ENCODE measurements around the gene PDCD11.

Gene PDCD11

DNA sequence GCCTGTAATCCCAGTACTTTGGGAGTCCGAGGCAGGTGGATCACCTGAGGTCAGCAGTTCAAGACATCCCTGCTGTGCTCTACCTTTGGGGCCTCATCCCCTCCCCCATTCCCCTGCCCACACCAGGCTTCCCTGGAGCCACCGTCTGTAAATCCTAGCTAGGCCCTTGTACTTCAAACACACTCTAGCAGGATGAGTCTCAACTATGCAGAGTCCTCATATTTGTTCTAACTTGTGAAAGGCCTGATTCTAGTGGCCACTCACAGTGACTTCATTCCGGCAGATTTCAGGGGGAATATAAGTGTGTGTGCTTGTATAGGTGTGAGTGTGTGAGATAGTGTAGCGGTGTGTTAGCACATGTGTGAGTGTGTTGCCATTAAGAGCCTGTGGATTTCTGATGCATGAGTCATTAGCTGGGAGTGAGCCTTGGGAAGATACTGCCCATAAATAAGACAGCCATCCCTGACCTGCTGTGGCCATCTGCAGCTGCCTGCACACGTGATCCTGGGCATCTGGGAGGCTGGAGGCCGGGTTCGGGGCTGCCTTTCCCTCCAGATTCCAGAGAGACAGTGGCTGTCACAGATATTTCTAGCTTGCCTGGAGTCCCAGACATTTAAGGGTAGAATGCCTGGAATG lies 95.4 kb downstream of the PDCD11 start (continued):
- TF ChIP-seq ZSCAN5A (tag by site-specific recombination; IDR thresholded peaks at IDR 0.05) (no peak), SETDB1 (IDR thresholded peaks at IDR 0.05; ENCODE audit: insufficient read length, low read length) (no peak), ZNF48 (tag by site-specific recombination; IDR thresholded peaks at IDR 0.05) (no peak), ZNF792 (tag by site-specific recombination; IDR thresholded peaks at IDR 0.05) (no peak), SCRT1 (tag by site-specific recombination; IDR thresholded peaks at IDR 0.05; ENCODE audit: borderline replicate concordance) (no peak), ZBTB8A (tag by site-specific recombination; IDR thresholded peaks at IDR 0.05) (no peak), ZNF701 (tag by site-specific recombination; IDR thresholded peaks at IDR 0.05) (no peak), KLF10 (tag by site-specific recombination; IDR thresholded peaks at IDR 0.05) (no peak), ZNF600 (tag by site-specific recombination; IDR thresholded peaks at IDR 0.05) (peak; percentile 79), ZNF223 (tag by site-specific recombination; IDR thresholded peaks at IDR 0.05) (no peak), ZNF670 (tag by site-specific recombination; IDR thresholded peaks at IDR 0.05; ENCODE audit: low read depth) (no peak), ZNF248 (tag by site-specific recombination; IDR thresholded peaks at IDR 0.05) (no peak), ZNF549 (tag by site-specific recombination; IDR thresholded peaks at IDR 0.05) (no peak), ZBTB48 (tag by site-specific recombination; IDR thresholded peaks at IDR 0.05) (no peak), ZSCAN18 (tag by site-specific recombination; IDR thresholded peaks at IDR 0.05) (no peak), GLIS2 (tag by site-specific recombination; IDR thresholded peaks at IDR 0.05) (no peak), ZXDB (tag by site-specific recombination; IDR thresholded peaks at IDR 0.05) (peak; percentile 72), ZNF423 (tag by site-specific recombination; IDR thresholded peaks at IDR 0.05) (no peak), KLF1 (tag by site-specific recombination; IDR thresholded peaks at IDR 0.05) (no peak), BCL6B (tag by site-specific recombination; IDR thresholded peaks at IDR 0.05) (no peak), ZNF146 (tag by site-specific recombination; IDR thresholded peaks at IDR 0.05) (no peak), ZNF510 (tag by site-specific recombination; IDR thresholded peaks at IDR 0.05; ENCODE audit: insufficient replicate concordance) (no peak), ZNF214 (tag by site-specific recombination; IDR thresholded peaks at IDR 0.05; ENCODE audit: borderline replicate concordance) (no peak), ZNF211 (tag by site-specific recombination; IDR thresholded peaks at IDR 0.05; ENCODE audit: low read depth) (no peak)
- TF ChIP-seq, protein P1, sequence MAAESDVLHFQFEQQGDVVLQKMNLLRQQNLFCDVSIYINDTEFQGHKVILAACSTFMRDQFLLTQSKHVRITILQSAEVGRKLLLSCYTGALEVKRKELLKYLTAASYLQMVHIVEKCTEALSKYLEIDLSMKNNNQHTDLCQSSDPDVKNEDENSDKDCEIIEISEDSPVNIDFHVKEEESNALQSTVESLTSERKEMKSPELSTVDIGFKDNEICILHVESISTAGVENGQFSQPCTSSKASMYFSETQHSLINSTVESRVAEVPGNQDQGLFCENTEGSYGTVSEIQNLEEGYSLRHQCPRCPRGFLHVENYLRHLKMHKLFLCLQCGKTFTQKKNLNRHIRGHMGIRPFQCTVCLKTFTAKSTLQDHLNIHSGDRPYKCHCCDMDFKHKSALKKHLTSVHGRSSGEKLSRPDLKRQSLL (tag by site-specific recombination; IDR thresholded peaks at IDR 0.05): no peak
- TF ChIP-seq, protein P2, sequence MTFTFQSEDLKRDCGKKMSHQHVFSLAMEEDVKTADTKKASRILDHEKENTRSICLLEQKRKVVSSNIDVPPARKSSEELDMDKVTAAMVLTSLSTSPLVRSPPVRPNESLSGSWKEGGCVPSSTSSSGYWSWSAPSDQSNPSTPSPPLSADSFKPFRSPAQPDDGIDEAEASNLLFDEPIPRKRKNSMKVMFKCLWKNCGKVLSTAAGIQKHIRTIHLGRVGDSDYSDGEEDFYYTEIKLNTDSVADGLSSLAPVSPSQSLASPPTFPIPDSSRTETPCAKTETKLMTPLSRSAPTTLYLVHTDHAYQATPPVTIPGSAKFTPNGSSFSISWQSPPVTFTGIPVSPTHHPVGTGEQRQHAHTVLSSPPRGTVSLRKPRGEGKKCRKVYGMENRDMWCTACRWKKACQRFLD (tag by site-specific recombination; IDR thresholded peaks at IDR 0.05): no peak
- TF ChIP-seq, protein P3, sequence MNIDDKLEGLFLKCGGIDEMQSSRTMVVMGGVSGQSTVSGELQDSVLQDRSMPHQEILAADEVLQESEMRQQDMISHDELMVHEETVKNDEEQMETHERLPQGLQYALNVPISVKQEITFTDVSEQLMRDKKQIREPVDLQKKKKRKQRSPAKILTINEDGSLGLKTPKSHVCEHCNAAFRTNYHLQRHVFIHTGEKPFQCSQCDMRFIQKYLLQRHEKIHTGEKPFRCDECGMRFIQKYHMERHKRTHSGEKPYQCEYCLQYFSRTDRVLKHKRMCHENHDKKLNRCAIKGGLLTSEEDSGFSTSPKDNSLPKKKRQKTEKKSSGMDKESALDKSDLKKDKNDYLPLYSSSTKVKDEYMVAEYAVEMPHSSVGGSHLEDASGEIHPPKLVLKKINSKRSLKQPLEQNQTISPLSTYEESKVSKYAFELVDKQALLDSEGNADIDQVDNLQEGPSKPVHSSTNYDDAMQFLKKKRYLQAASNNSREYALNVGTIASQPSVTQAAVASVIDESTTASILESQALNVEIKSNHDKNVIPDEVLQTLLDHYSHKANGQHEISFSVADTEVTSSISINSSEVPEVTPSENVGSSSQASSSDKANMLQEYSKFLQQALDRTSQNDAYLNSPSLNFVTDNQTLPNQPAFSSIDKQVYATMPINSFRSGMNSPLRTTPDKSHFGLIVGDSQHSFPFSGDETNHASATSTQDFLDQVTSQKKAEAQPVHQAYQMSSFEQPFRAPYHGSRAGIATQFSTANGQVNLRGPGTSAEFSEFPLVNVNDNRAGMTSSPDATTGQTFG (tag by site-specific recombination; IDR thresholded peaks at IDR 0.05; ENCODE audit: borderline replicate concordance): no peak
- TF ChIP-seq, protein P4, sequence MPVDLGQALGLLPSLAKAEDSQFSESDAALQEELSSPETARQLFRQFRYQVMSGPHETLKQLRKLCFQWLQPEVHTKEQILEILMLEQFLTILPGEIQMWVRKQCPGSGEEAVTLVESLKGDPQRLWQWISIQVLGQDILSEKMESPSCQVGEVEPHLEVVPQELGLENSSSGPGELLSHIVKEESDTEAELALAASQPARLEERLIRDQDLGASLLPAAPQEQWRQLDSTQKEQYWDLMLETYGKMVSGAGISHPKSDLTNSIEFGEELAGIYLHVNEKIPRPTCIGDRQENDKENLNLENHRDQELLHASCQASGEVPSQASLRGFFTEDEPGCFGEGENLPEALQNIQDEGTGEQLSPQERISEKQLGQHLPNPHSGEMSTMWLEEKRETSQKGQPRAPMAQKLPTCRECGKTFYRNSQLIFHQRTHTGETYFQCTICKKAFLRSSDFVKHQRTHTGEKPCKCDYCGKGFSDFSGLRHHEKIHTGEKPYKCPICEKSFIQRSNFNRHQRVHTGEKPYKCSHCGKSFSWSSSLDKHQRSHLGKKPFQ (tag by site-specific recombination; IDR thresholded peaks at IDR 0.05): peak; percentile 64; the same call in 1 of the 2 replicates
- TF ChIP-seq, protein P5, sequence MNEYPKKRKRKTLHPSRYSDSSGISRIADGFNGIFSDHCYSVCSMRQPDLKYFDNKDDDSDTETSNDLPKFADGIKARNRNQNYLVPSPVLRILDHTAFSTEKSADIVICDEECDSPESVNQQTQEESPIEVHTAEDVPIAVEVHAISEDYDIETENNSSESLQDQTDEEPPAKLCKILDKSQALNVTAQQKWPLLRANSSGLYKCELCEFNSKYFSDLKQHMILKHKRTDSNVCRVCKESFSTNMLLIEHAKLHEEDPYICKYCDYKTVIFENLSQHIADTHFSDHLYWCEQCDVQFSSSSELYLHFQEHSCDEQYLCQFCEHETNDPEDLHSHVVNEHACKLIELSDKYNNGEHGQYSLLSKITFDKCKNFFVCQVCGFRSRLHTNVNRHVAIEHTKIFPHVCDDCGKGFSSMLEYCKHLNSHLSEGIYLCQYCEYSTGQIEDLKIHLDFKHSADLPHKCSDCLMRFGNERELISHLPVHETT (tag by site-specific recombination; IDR thresholded peaks at IDR 0.05): peak; percentile 73; the same call in 1 of the 2 replicates
